Vagina (tissue), 2 donors: ENCODE measurements around the gene TMEM120A.

Experiments
- POLR2AphosphoS5 ChIP-seq, 2 donors: sonication (generic); formaldehyde crosslinking; IDR thresholded peaks; one replicate each; pipeline ENCODE4 v1.9.0; 2017; ENCODE audit warnings: antibody characterized with exemption in 2 of 2, mild to moderate bottlenecking in 2 of 2, low read depth in 1 of 2; ENCODE audit not compliant: insufficient read depth in 1 of 2
- TF ChIP-seq, protein P1 (sequence below), 3 experiments: fragments of 450-650 bp in 2 of 3; fragments of 200-600 bp in 1 of 3; sonication (generic) in 1 of 3; IDR thresholded peaks; one replicate each; pipeline ENCODE4 v1.5.1; 2017 to 2019; ENCODE audit warnings: antibody characterized with exemption in 3 of 3, mild to moderate bottlenecking in 2 of 3, moderate library complexity in 2 of 3

DNA sequence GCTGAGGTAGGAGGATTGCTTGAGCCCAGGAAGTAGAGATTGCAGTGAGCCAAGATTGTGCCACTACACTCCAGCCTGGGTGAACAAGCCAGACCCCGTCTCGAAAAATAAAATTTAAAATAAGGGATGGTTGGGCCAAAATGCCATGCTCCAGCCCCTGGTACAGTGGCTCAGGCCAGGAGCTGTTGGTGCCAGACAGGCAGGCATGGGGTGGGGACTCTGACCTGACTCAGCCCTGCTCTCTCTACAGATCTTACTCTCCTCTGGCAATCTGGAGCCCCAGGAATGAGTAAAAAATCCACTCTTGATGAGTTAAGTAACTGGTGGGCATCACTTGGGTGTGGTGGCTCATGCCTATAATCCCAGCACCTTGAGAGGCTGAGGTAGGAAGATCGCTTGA, 8.4 kb upstream of the TMEM120A start:
- TF ChIP-seq, protein P1, sequence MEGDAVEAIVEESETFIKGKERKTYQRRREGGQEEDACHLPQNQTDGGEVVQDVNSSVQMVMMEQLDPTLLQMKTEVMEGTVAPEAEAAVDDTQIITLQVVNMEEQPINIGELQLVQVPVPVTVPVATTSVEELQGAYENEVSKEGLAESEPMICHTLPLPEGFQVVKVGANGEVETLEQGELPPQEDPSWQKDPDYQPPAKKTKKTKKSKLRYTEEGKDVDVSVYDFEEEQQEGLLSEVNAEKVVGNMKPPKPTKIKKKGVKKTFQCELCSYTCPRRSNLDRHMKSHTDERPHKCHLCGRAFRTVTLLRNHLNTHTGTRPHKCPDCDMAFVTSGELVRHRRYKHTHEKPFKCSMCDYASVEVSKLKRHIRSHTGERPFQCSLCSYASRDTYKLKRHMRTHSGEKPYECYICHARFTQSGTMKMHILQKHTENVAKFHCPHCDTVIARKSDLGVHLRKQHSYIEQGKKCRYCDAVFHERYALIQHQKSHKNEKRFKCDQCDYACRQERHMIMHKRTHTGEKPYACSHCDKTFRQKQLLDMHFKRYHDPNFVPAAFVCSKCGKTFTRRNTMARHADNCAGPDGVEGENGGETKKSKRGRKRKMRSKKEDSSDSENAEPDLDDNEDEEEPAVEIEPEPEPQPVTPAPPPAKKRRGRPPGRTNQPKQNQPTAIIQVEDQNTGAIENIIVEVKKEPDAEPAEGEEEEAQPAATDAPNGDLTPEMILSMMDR (IDR thresholded peaks at IDR 0.05), result no peak
- TF ChIP-seq POLR2AphosphoS5 (IDR thresholded peaks at IDR 0.05; ENCODE audit: insufficient read depth in 1 of 2, low read depth in 1 of 2), result no peak
